Activated CD4-positive, alpha-beta T cell treated with anti-CD3 and anti-CD28 coated beads, Interleukin-2, amount 50 U/mL, for 24 hours (primary cell): ENCODE data around the gene ALG14.
A peak's percentile ranks its signal among the peaks of the same experiment; 100 is the strongest.
"Not testable (repeated sequence)": the region's sequence is repeated elsewhere in the genome, so short reads cannot be mapped to it uniquely, and the experiment has no call there.

Experiments used
- DNase-seq, 2 donors: peaks; one replicate each; pipeline ENCODE4 v3.0.0-alpha.2; 2020; ENCODE audit warnings: low read depth in 1 of 2, low spot score in 1 of 2

The ALG14 gene

GRCh38 chr1:95043141-95043980 is 29.4 kb downstream of the ALG14 start:
- peak; percentile 60 to 72 for DNase-seq

- no peak for DNase-seq
Measured at GRCh38 chr1:95042286-95042685, 30.5 kb downstream of the ALG14 start.

GRCh38 chr1:95041491-95042165 is 31.1 kb downstream of the ALG14 start:
- DNase-seq = no peak

GRCh38 chr1:95040032-95040525 is 32.7 kb downstream of the ALG14 start:
- no peak for DNase-seq

GRCh38 chr1:95039360-95040031 is 33.3 kb downstream of the ALG14 start:
- DNase-seq = no peak

GRCh38 chr1:95035536-95035935 is 37.2 kb downstream of the ALG14 start:
- DNase-seq = no peak

GRCh38 chr1:95034506-95034905 is 38.2 kb downstream of the ALG14 start:
- no peak for DNase-seq

- DNase-seq = no peak
Measured at GRCh38 chr1:95033843-95034242, 38.9 kb downstream of the ALG14 start.

- no peak for DNase-seq
Measured at GRCh38 chr1:95029532-95029931, 43.2 kb downstream of the ALG14 start.

- DNase-seq = no peak
Measured at GRCh38 chr1:95028954-95029353, 43.8 kb downstream of the ALG14 start.

GRCh38 chr1:95027046-95027445 is 45.7 kb downstream of the ALG14 start:
- DNase-seq = no peak

- no peak for DNase-seq
Measured at GRCh38 chr1:95023399-95024043, 49.2 kb downstream of the ALG14 start.

- no peak for DNase-seq
Measured at GRCh38 chr1:95022644-95022926, 50.2 kb downstream of the ALG14 start.

GRCh38 chr1:95021805-95022643 is 50.7 kb downstream of the ALG14 start:
- no peak for DNase-seq

GRCh38 chr1:95021119-95021518 is 51.6 kb downstream of the ALG14 start:
- DNase-seq = no peak

- DNase-seq = not testable (repeated sequence)
Measured at GRCh38 chr1:95019466-95019865, 53.3 kb downstream of the ALG14 start.

- DNase-seq = no peak
Measured at GRCh38 chr1:95018602-95019369, 54.0 kb downstream of the ALG14 start.

- no peak for DNase-seq
Measured at GRCh38 chr1:95017775-95018174, 55.0 kb downstream of the ALG14 start.

GRCh38 chr1:95015076-95015475 is 57.7 kb downstream of the ALG14 start:
- DNase-seq = no peak
